Fibroblast of skin of scalp (primary cell): Measurements from ENCODE around the gene PIEZO1.
"Not testable (repeated sequence)": the region's sequence is repeated elsewhere in the genome, so short reads cannot be mapped to it uniquely, and the experiment has no call there.

Source experiments
- DNase-seq: peaks from one replicate; pipeline ENCODE4 v3.0.0-alpha.2; 2013

Gene PIEZO1

GRCh38 chr16:88781140-88782077, 3.6 kb downstream of the PIEZO1 start:
- no peak for DNase-seq

- no peak for DNase-seq
Measured at GRCh38 chr16:88780142-88781062, 4.6 kb downstream of the PIEZO1 start.

GRCh38 chr16:88779406-88780141, 5.4 kb downstream of the PIEZO1 start:
- no peak for DNase-seq

GRCh38 chr16:88778541-88779065, 6.4 kb downstream of the PIEZO1 start:
- DNase-seq: no peak

GRCh38 chr16:88778271-88778525, 6.8 kb downstream of the PIEZO1 start:
- DNase-seq: no peak

GRCh38 chr16:88777471-88778270, 7.3 kb downstream of the PIEZO1 start:
- no peak for DNase-seq

GRCh38 chr16:88775825-88776224, 9.2 kb downstream of the PIEZO1 start:
- DNase-seq: no peak

GRCh38 chr16:88774544-88775393, 10.3 kb downstream of the PIEZO1 start:
- DNase-seq: no peak

GRCh38 chr16:88773812-88774291, 11.2 kb downstream of the PIEZO1 start:
- peak; percentile 76 for DNase-seq

GRCh38 chr16:88772871-88773811, 11.9 kb downstream of the PIEZO1 start:
- DNase-seq: peak; percentile 95

- not testable (repeated sequence) for DNase-seq
Measured at GRCh38 chr16:88771781-88772180, 13.2 kb downstream of the PIEZO1 start.

GRCh38 chr16:88771294-88771772, 13.7 kb downstream of the PIEZO1 start:
- DNase-seq: no peak

GRCh38 chr16:88770461-88771293, 14.3 kb downstream of the PIEZO1 start:
- peak; percentile 75 for DNase-seq

- DNase-seq: no peak
Measured at GRCh38 chr16:88769617-88770460, 15.2 kb downstream of the PIEZO1 start.

- peak; percentile 46 for DNase-seq
Measured at GRCh38 chr16:88768071-88768783, 16.8 kb downstream of the PIEZO1 start.

GRCh38 chr16:88767546-88768070, 17.4 kb downstream of the PIEZO1 start:
- DNase-seq: no peak
